Measurements from ENCODE around the gene FAM168A. TPM values are rescaled to one million over a fixed set of nuclear protein-coding genes. Genes with fewer than 3 reads are reported as not detected.

Gene FAM168A
- total RNA-seq, 1 experiment from 2014 or later = 13.8 TPM

- no TSS peak for BruUV-seq (replicated peaks)
- ChIA-PET CTCF (interaction anchor here (0.7 to 3.6 kb wide), 5 partner anchors 14 to 1677 kb away, joined by 3 to 22 read pairs (median 3); no protein-coding TSS in a partner anchor), POLR2A (no interaction called here)
- DNase-seq (ENCODE audit: unreplicated experiment) = no peak
- intact Hi-C loops (cut with micrococcal nuclease) = no loop called here
- H3K27me3 Mint-ChIP-seq (ENCODE audit: insufficient read depth, unreplicated experiment) = no peaks in the 10 kb centered on the region
- peaks cover 6% of the 10 kb centered on the region for H3K4me1 Mint-ChIP-seq (ENCODE audit: insufficient read depth, unreplicated experiment)
- H3K9me3 Mint-ChIP-seq (ENCODE audit: unreplicated experiment) = peaks cover 7% of the 10 kb centered on the region
- no peaks in the 10 kb centered on the region for H3K36me3 Mint-ChIP-seq (ENCODE audit: insufficient read depth, unreplicated experiment)
- no peak for TF ChIP-seq CTCF (IDR thresholded peaks at IDR 0.05; ENCODE audit: unreplicated experiment)
- H3K27ac Mint-ChIP-seq (ENCODE audit: low read depth, unreplicated experiment) = no peak overlapping the region
- no peak overlapping the region for H3K4me3 Mint-ChIP-seq (ENCODE audit: unreplicated experiment)
Measured at GRCh38 chr11:73465023-73465675, 132.8 kb downstream of the FAM168A start.

GRCh38 chr11:73464347-73464746, 133.6 kb downstream of the FAM168A start:
- no peak for TF ChIP-seq CTCF (IDR thresholded peaks at IDR 0.05; ENCODE audit: unreplicated experiment)
- Mint-ChIP-seq H3K9me3 (ENCODE audit: unreplicated experiment) (peaks cover 7% of the 10 kb centered on the region), H3K36me3 (ENCODE audit: insufficient read depth, unreplicated experiment) (no peaks in the 10 kb centered on the region), H3K27ac (ENCODE audit: low read depth, unreplicated experiment) (no peak overlapping the region), H3K4me1 (ENCODE audit: insufficient read depth, unreplicated experiment) (peaks cover 6% of the 10 kb centered on the region), H3K4me3 (ENCODE audit: unreplicated experiment) (no peak overlapping the region), H3K27me3 (ENCODE audit: insufficient read depth, unreplicated experiment) (no peaks in the 10 kb centered on the region)
- no peak for DNase-seq (ENCODE audit: unreplicated experiment)
- no TSS peak for BruUV-seq (replicated peaks)
- intact Hi-C loops (cut with micrococcal nuclease) = no loop called here
- ChIA-PET CTCF (interaction anchor here (1.2 to 3.6 kb wide), 2 partner anchors 15 to 114 kb away, joined by 3 to 22 read pairs; no protein-coding TSS in a partner anchor), POLR2A (no interaction called here)

- no peaks in the 10 kb centered on the region for H3K27me3 Mint-ChIP-seq (ENCODE audit: insufficient read depth, unreplicated experiment)
- H3K4me1 Mint-ChIP-seq (ENCODE audit: insufficient read depth, unreplicated experiment) = peaks cover 6% of the 10 kb centered on the region
Measured at GRCh38 chr11:73463359-73463758, 134.6 kb downstream of the FAM168A start.

GRCh38 chr11:73461964-73462363, 135.9 kb downstream of the FAM168A start:
- H3K4me3 Mint-ChIP-seq (ENCODE audit: unreplicated experiment) = no peak overlapping the region

More at GRCh38 chr11:73463359-73463758, 134.6 kb downstream of the FAM168A start:
- Mint-ChIP-seq H3K27ac (ENCODE audit: low read depth, unreplicated experiment) (no peak overlapping the region), H3K9me3 (ENCODE audit: unreplicated experiment) (peaks cover 7% of the 10 kb centered on the region), H3K36me3 (ENCODE audit: insufficient read depth, unreplicated experiment) (no peaks in the 10 kb centered on the region), H3K4me3 (ENCODE audit: unreplicated experiment) (no peak overlapping the region)
- POLR2A ChIA-PET = no interaction called here
- DNase-seq (ENCODE audit: unreplicated experiment) = peak; percentile 8
- no peak for TF ChIP-seq CTCF (IDR thresholded peaks at IDR 0.05; ENCODE audit: unreplicated experiment)
- BruUV-seq (replicated peaks) = no TSS peak
- CTCF ChIA-PET = interaction anchor here (0.7 to 3.6 kb wide), 4 partner anchors 16 to 198 kb away, joined by 4 to 22 read pairs (median 4); no protein-coding TSS in a partner anchor
- intact Hi-C loops (cut with micrococcal nuclease) = no loop called here

More at GRCh38 chr11:73461964-73462363, 135.9 kb downstream of the FAM168A start:
- H3K36me3 Mint-ChIP-seq (ENCODE audit: insufficient read depth, unreplicated experiment) = no peaks in the 10 kb centered on the region
- no peak overlapping the region for H3K27ac Mint-ChIP-seq (ENCODE audit: low read depth, unreplicated experiment)
- CTCF ChIA-PET = interaction anchor here (1.1 kb wide), 1 partner anchor 111 kb away, joined by 3 read pairs; no protein-coding TSS in a partner anchor
- no peak for TF ChIP-seq CTCF (IDR thresholded peaks at IDR 0.05; ENCODE audit: unreplicated experiment)
- no TSS peak for BruUV-seq (replicated peaks)
- H3K9me3 Mint-ChIP-seq (ENCODE audit: unreplicated experiment) = peaks cover 7% of the 10 kb centered on the region
- H3K27me3 Mint-ChIP-seq (ENCODE audit: insufficient read depth, unreplicated experiment) = no peaks in the 10 kb centered on the region
- peaks cover 6% of the 10 kb centered on the region for H3K4me1 Mint-ChIP-seq (ENCODE audit: insufficient read depth, unreplicated experiment)
- POLR2A ChIA-PET = no interaction called here
- DNase-seq (ENCODE audit: unreplicated experiment) = no peak
- intact Hi-C loops (cut with micrococcal nuclease) = no loop called here

Data from MCF 10A (cell line).